D721Med (cell line): Measurements from ENCODE around the gene UBR1.

Source experiments
- DNase-seq: peaks from one replicate; pipeline ENCODE4 v3.0.0; 2011; ENCODE audit warnings: low spot score; ENCODE audit not compliant: insufficient read length
- FAIRE-seq: peaks from 2 replicates; lab custom pipeline; 2011; peaks lifted over from hg19 to GRCh38; lab: Jason Lieb, UNC
- CTCF ChIP-seq: IDR thresholded peaks from 2 replicates; pipeline ENCODE4 v1.5.1; 2012; ENCODE audit warnings: mild to moderate bottlenecking, control low read depth; ENCODE audit not compliant: insufficient read depth; ENCODE audit errors: missing control alignments

The UBR1 gene

GRCh38 chr15:43091859-43092258 is 14.0 kb downstream of the UBR1 start:
- DNase-seq = no peak
- TF ChIP-seq CTCF = no peak
- FAIRE-seq = no peak

- FAIRE-seq = no peak
- DNase-seq = no peak
- no peak for TF ChIP-seq CTCF
These were observed 19.3 kb downstream of the UBR1 start for GRCh38 chr15:43086551-43086950.

- no peak for TF ChIP-seq CTCF
- FAIRE-seq (no peak), DNase-seq (no peak)
These were observed 19.9 kb downstream of the UBR1 start for GRCh38 chr15:43085921-43086320.

GRCh38 chr15:43082509-43082908 is 23.3 kb downstream of the UBR1 start:
- FAIRE-seq (no peak), DNase-seq (no peak)
- no peak for TF ChIP-seq CTCF

GRCh38 chr15:43081283-43081682 is 24.6 kb downstream of the UBR1 start:
- no peak for TF ChIP-seq CTCF
- DNase-seq (no peak), FAIRE-seq (no peak)

GRCh38 chr15:43071451-43071850 is 34.4 kb downstream of the UBR1 start:
- FAIRE-seq (no peak), DNase-seq (no peak)
- no peak for TF ChIP-seq CTCF

GRCh38 chr15:43070893-43071292 is 34.9 kb downstream of the UBR1 start:
- no peak for TF ChIP-seq CTCF
- no peak for FAIRE-seq
- DNase-seq = no peak
